GM23248 (cell line): ENCODE data around the gene AGAP6. TPM values are rescaled to one million over a fixed set of nuclear protein-coding genes. Genes with fewer than 3 reads are reported as not detected.
A peak's percentile ranks its signal among the peaks of the same experiment; 100 is the strongest.
"Not testable (repeated sequence)": the region's sequence is repeated elsewhere in the genome, so short reads cannot be mapped to it uniquely, and the experiment has no call there.

ENCODE experiments used
- DNase-seq: peaks from one replicate; pipeline ENCODE4 v3.0.0-alpha.2; 2015
- H2AFZ ChIP-seq: fragments of 200-600 bp; sonication (generic); 2 replicates; pipeline ENCODE4 v1.6.1; 2016; ENCODE audit warnings: antibody characterized with exemption
- H3F3A ChIP-seq: fragments of 200-600 bp; sonication (generic); 2 replicates; pipeline ENCODE4 v1.6.1; 2016; ENCODE audit warnings: mild to moderate bottlenecking, antibody characterized with exemption, mixed run types; ENCODE audit not compliant: insufficient read depth
- H3K27ac ChIP-seq: fragments of 200-600 bp; sonication (generic); 2 replicates; pipeline ENCODE4 v1.5.1; 2016; ENCODE audit warnings: mild to moderate bottlenecking
- H3K27me3 ChIP-seq: fragments of 200-600 bp; sonication (generic); replicated peaks from 2 replicates; pipeline ENCODE4 v1.6.1; 2016; ENCODE audit warnings: mild to moderate bottlenecking; ENCODE audit not compliant: insufficient read depth
- H3K36me3 ChIP-seq: fragments of 200-600 bp; sonication (generic); 2 replicates; pipeline ENCODE4 v1.6.1; 2016; ENCODE audit warnings: low read depth, mild to moderate bottlenecking
- H3K4me1 ChIP-seq: fragments of 200-600 bp; sonication (generic); 2 replicates; pipeline ENCODE4 v1.6.1; 2016; ENCODE audit warnings: mild to moderate bottlenecking; ENCODE audit not compliant: insufficient read depth
- H3K4me2 ChIP-seq: fragments of 200-600 bp; sonication (generic); one replicate; pipeline ENCODE4 v1.6.1; 2016; ENCODE audit warnings: mild to moderate bottlenecking; ENCODE audit not compliant: unreplicated experiment
- H3K4me3 ChIP-seq: fragments of 200-600 bp; sonication (generic); 2 replicates; pipeline ENCODE4 v1.5.1; 2016; ENCODE audit warnings: mild to moderate bottlenecking
- H3K79me2 ChIP-seq: fragments of 200-600 bp; sonication (generic); 2 replicates; pipeline ENCODE4 v1.6.1; 2016; ENCODE audit warnings: mild to moderate bottlenecking; ENCODE audit not compliant: insufficient read depth
- H3K9ac ChIP-seq: fragments of 200-600 bp; sonication (generic); 2 replicates; pipeline ENCODE4 v1.6.1; 2016; ENCODE audit warnings: mild to moderate bottlenecking
- H3K9me2 ChIP-seq: fragments of 200-600 bp; sonication (generic); 2 replicates; pipeline ENCODE4 v1.6.1; 2016; ENCODE audit warnings: mixed run types, mild to moderate bottlenecking, moderate library complexity; ENCODE audit not compliant: insufficient read depth
- H3K9me3 ChIP-seq: fragments of 200-600 bp; sonication (generic); one replicate; pipeline ENCODE4 v1.6.1; 2017; ENCODE audit warnings: low read depth
- H4K20me1 ChIP-seq: fragments of 200-600 bp; sonication (generic); 2 replicates; pipeline ENCODE4 v1.6.0; 2016; ENCODE audit not compliant: insufficient read depth
- WGBS, 2 experiments: methylation state at CpG; one replicate each; pipeline ENCODE4 v1.1.6; 2015 to 2017; ENCODE audit warnings: low lambda C conversion rate in 2 of 2, low coverage in 1 of 2; ENCODE audit errors: missing lambda C conversion rate in 2 of 2; 5-methylcytosine and 5-hydroxymethylcytosine counted together
- in situ Hi-C: fragments of 300-500 bp; cut with MboI; formaldehyde crosslinking; loops from 2 replicates; pipeline ENCODE4 v1.15.0; 2020
- polyA plus RNA-seq: library from polyadenylated mRNA; unstranded; fragments of >200 nt; fragmentation: Nextera tagmentation; extraction: Ambion mirVana; gene quantifications from 2 replicates; pipeline ENCODE4 v1.2.1, GENCODE V29; 2016
- total RNA-seq: library from RNA; depleted of rRNA; stranded (reverse); fragments of >200 nt; shearing (Covaris generic); gene quantifications from 2 replicates; pipeline ENCODE4 v1.2.3, GENCODE V29; 2014

Gene AGAP6
- total and polyA plus RNA-seq, 2 experiments from 2014 or later, result 4.7 to 4.9 TPM

DNA sequence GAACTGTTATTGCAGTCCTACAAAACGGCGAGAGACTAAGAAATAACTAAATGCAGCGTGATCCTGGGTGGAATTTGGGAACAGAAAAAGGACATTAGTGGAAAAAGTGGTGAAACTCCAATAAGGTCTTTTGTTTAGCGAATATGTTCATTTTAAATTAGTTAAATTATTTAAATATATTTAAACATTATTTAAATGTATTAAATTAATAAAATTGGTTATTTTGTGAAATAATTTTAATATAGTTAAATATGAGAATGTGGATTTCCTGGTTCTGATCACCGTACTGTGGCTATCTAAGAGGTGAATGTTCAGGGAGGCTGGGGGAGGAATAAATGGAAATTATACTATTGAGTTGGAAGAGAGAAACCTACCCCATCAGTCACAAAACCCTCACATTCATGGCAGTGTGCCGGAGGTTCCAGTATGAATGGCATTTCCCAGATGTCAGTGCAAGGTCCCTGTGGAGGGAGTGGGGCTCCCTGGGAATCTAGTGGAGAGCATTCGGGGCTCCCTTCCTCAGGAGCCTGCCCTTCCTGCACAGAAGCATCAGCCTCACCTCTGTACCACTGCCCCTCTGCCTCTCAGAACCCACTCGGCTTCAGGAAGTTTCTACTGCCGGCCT lies 27.5 kb downstream of the AGAP6 start:
- H3F3A ChIP-seq, H3K9ac ChIP-seq, H4K20me1 ChIP-seq, H2AFZ ChIP-seq, in situ Hi-C loops, H3K36me3 ChIP-seq, H3K4me3 ChIP-seq, H3K79me2 ChIP-seq, H3K9me3 ChIP-seq, H3K4me2 ChIP-seq, H3K27me3 ChIP-seq, H3K9me2 ChIP-seq: not testable (repeated sequence)
- H3K4me1 ChIP-seq, result peaks cover 18% of the 10 kb centered on the region; the same call in 1 of the 2 replicates
- DNase-seq, result peak; percentile 17
- 0 out of 2 replicates have a peak overlapping the region, but pooled peaks have one; percentile 6 for H3K27ac ChIP-seq
- 46 to 54% methylated on average over 9 of the region's 9 CpGs for WGBS, 2 experiments

DNA sequence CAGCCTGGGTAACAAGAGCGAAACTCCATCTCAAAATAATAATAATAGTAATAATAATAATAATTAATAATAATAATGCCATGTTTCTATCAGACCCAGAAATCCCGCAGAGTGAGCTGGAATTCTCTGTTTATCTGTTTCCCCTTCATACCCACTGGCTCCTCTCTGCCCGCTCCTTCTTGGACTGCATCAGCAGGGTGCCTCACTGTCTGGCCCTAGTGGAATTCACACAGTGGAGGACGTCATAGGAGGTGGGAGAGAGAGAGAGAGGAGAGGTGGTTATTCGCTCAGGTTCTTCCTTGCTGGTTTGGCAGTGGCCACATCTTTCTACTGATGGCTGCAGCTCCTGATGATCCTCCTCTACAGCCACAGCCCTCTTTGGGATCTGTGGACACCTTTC lies 28.7 kb downstream of the AGAP6 start:
- H3K79me2 ChIP-seq, H3K9me2 ChIP-seq, H3F3A ChIP-seq, H2AFZ ChIP-seq, H4K20me1 ChIP-seq, H3K4me3 ChIP-seq, in situ Hi-C loops, H3K36me3 ChIP-seq, H3K9me3 ChIP-seq, H3K27me3 ChIP-seq: not testable (repeated sequence)
- Histone ChIP-seq H3K4me2 (peak overlapping the region; percentile 16), H3K9ac (peak overlapping the region; percentile 71), H3K27ac (peak overlapping the region; percentile 83), H3K4me1 (peaks cover 18% of the 10 kb centered on the region; the same call in 1 of the 2 replicates)
- WGBS, 2 experiments, result 60 to 65% methylated on average over 4 to 5 of the region's 5 CpGs
- DNase-seq, result peak; percentile 67

DNA sequence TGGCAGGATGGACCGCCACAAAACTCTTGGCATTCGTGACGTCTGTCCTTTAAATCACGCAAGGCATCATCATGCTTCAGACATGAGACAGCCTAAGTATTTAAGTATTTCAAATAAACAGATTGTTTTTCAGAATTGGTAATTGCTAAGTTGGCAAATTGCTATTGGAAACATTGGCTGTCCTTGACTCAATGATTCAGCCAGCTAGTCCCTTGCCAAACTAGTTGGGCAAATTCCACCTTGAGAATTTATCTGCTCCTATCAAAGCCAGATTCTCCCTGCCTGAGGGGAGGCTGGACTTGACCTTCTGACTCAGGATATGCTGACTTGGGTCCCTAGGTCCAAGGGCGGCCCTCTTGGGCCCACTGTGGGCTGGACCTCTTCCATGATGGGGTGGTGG lies 29.4 kb downstream of the AGAP6 start:
- H3K79me2 ChIP-seq, H3K4me3 ChIP-seq, H3K9me3 ChIP-seq, H3K9me2 ChIP-seq, H3F3A ChIP-seq, H3K27me3 ChIP-seq, in situ Hi-C loops, H4K20me1 ChIP-seq, H2AFZ ChIP-seq, H3K36me3 ChIP-seq: not testable (repeated sequence)
- peak overlapping the region; percentile 71; the same call in 1 of the 2 replicates for H3K9ac ChIP-seq
- H3K4me2 ChIP-seq, result peak overlapping the region; percentile 16
- WGBS, 2 experiments, result 18 to 20% methylated on average over 5 of the region's 5 CpGs
- H3K27ac ChIP-seq, result peak overlapping the region; percentile 83
- peak; percentile 76 for DNase-seq
- peaks cover 18% of the 10 kb centered on the region; the same call in 1 of the 2 replicates for H3K4me1 ChIP-seq

DNA sequence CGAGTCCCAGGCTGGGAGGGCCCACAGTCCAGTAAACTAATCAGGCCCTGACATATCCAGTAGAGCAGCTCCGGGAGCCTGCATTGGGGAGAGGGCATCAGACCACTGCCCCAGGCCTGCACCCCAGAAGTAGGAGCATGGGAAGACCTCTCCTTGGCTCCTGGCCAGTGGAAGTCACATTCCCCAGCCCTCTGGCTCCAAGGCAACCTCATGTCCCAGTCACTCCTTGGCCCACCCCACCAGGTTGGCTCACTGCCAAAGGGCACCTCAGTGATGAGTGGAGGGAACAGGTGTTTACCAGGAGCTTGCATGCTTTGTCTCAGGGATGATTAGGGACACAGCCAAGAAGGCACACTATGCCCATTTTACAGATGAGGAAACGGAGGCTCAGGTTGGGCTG lies 31.1 kb downstream of the AGAP6 start:
- DNase-seq, H3K9ac ChIP-seq, H3K79me2 ChIP-seq, H4K20me1 ChIP-seq, H3K9me3 ChIP-seq, H3K9me2 ChIP-seq, H3F3A ChIP-seq, H3K27ac ChIP-seq, H3K4me3 ChIP-seq, H3K36me3 ChIP-seq, H3K27me3 ChIP-seq, H2AFZ ChIP-seq, in situ Hi-C loops, H3K4me2 ChIP-seq: not testable (repeated sequence)
- WGBS, 2 experiments, result 80 to 92% methylated on average over 3 of the region's 3 CpGs
- peaks cover 18% of the 10 kb centered on the region; the same call in 1 of the 2 replicates for H3K4me1 ChIP-seq

GRCh38 chr10:50020451-50021024 lies 32.3 kb downstream of the AGAP6 start:
- H3K79me2 ChIP-seq, H3K4me3 ChIP-seq, H3K36me3 ChIP-seq, H4K20me1 ChIP-seq, H2AFZ ChIP-seq, DNase-seq, H3K4me2 ChIP-seq, H3K9me3 ChIP-seq, H3K27ac ChIP-seq, H3K9ac ChIP-seq, H3K27me3 ChIP-seq, H3K9me2 ChIP-seq, in situ Hi-C loops, H3F3A ChIP-seq: not testable (repeated sequence)
- peaks cover 12% of the 10 kb centered on the region; the same call in 1 of the 2 replicates for H3K4me1 ChIP-seq
- WGBS, 2 experiments, result 80 to 86% methylated on average over 13 of the region's 13 CpGs
